WI38 (cell line): Measurements from ENCODE around the gene L1CAM.

Experiments used
- H3K4me3 ChIP-seq: 2 replicates; pipeline ENCODE4 v1.5.1; 2011; ENCODE audit warnings: low read depth, mild to moderate bottlenecking, control low read depth, low read length
- TF ChIP-seq, protein P1 (sequence below): IDR thresholded peaks from 2 replicates; pipeline ENCODE4 v1.5.1; 2012; ENCODE audit warnings: low read depth, mild to moderate bottlenecking, control low read depth, low read length

Gene L1CAM

DNA sequence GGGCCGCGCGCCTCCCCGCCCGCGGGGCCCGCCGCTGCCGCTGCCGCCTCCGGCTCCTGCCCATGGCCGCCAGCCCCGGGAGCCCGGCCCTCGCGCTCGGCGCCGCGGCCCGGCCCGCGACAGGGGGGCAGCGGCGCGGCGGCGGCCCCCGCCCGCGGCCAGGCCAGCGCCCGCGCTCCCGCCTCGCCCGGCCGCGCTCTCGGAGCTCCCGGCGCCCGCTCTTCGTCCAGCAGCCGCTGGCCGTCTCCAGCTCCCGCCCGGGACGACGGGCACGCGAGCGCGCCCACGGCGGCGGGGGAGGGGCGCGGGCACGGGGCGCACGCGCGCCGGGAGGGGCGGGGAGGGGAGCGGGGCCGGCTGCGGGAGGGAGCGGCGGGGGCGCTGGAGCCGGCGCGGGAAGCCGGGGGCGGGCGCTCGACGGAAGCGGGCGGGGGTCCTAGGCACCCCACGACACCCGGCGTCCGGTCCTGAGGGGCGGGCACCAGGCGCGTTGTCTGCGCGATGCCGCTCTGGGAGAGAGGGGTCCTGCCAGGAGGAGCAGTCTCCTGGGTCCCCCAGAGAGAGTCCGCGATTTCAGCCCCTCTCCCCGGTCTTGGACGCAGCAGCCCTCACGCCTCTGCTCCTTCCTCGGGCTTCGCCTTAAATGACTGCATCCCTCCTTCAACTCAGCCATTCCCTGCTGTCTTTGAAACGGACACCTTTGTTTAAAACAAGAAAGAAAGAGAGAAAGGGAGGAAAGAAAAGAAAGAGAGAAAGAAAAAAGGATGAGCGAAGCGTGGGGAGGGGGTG, 55.1 kb downstream of the L1CAM start:
- TF ChIP-seq, protein P1, sequence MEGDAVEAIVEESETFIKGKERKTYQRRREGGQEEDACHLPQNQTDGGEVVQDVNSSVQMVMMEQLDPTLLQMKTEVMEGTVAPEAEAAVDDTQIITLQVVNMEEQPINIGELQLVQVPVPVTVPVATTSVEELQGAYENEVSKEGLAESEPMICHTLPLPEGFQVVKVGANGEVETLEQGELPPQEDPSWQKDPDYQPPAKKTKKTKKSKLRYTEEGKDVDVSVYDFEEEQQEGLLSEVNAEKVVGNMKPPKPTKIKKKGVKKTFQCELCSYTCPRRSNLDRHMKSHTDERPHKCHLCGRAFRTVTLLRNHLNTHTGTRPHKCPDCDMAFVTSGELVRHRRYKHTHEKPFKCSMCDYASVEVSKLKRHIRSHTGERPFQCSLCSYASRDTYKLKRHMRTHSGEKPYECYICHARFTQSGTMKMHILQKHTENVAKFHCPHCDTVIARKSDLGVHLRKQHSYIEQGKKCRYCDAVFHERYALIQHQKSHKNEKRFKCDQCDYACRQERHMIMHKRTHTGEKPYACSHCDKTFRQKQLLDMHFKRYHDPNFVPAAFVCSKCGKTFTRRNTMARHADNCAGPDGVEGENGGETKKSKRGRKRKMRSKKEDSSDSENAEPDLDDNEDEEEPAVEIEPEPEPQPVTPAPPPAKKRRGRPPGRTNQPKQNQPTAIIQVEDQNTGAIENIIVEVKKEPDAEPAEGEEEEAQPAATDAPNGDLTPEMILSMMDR, result no peak
- H3K4me3 ChIP-seq, result no peak overlapping the region

DNA sequence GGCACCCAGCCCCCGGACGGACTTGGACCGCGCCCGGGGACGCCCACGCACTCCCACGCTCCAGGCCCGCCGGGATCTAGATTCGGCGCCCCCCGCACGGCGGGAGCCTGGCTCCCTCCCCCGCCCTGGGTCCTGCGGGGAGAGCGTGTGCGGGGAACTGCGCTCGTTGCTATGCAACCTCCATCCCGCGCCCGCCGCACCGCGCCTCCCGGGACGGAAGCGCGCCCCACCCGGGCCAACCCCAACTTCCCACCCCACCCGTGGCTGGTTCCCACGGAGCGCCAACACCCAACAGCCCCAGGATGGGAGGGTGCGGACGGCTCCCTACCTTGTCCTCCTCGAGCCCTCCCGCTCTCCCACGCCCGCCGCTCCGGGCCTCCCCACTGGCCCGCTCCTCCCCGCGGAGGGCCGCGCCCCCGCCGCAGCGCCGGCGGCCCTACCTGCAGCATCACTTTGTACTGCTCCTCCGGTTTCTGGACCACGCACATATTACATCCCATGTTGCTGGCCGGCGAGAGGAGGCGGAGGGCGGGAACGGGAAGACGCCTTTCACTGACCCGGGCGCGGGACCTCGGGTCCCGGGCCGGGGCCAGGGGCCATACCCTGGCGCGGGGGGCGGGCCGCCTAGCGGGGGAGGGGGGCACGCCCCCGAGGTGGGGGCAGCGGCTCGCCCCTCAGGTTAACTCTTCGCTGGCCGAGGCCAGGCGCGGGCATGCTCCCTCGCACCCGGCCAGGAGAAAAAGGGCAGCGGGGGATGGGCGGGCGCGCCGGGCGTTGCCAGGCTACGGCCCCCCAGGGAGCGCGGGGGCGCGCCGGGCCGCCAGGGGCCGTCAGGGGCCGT, 56.0 kb downstream of the L1CAM start, which contains the start of gene PDZD4:
TSS of gene PDZD4 (minus strand) at position 746 of the 841 bp plus-strand sequence. CDS start at position 500, 246 bp downstream.
- H3K4me3 ChIP-seq, result no peak within 1 kb of the TSS
- TF ChIP-seq, protein P1, result no peak

DNA sequence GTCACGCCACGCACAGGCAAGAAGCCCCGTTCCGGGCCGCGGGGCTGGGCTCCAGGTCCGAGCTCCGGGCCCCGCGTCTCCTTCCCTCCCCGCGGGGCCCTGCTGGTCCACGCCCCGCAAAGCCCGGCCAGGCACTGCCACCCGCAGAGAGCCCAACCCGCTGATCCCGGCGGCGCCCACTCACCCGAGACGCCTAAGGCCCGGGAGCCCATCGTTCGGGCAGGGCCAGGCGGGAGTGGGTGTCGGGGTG, 56.5 kb downstream of the L1CAM start:
- H3K4me3 ChIP-seq, result no peak overlapping the region
- TF ChIP-seq, protein P1, result no peak

DNA sequence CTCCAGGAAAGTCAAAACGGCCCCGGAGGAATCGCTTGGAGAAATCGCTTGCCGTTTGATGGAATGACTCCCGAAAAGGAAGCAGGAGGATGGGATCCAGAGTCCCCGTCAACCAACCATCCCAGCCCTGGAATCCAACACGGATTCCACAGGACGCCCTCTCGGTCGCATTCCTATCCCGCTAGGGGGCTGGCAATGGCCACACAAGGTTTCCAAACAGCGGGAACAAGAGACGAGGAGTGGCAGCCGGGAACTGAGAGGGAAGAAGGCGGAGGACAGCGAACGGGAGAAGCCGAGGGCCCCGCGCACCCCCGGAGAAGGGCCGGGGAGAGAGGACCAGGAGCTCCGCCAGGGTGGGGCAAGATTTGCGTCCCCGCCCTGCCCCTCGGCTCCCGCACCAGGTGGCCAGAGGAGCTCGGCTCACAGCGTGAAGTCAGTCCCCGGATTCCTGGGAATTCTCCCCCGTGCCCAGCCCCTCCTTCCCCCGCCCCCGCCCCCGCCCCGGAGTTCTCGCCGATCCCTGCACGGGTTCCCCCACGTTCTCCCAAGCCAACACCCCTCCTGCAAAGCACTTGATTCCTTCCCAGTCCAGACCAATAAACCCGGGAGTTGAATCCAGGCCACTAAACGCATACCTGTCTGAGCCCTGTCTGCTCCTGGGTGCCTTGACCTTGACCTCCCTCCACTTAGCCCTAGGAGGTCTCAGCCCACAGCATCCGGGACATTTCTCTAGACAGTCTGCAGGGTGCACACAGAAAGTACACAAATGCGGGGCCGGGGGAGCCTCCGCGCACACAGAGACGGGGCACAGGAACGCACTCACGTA, 57.0 kb downstream of the L1CAM start:
- no peak overlapping the region for H3K4me3 ChIP-seq
- TF ChIP-seq, protein P1, result no peak

DNA sequence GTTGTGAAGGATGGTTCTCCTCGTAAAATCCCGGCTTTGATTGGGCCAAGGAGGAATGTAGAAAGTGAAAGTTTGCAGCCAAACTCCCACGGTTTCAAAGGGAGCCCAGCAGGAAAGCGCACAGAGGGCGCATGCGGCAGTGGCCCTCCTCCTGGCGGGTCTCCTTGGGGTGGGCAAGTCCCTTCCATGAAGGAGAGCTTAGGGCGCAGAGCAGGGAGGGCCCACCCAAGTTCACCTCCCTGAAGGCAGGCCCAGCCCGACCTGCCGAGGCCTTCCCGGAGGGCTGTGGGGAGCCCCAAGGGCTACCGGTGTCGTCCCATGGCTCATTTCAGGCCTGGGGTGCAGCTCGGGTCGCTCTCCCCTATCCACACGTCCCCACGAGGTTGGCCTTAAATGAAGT, 57.7 kb downstream of the L1CAM start:
- no peak overlapping the region for H3K4me3 ChIP-seq
- TF ChIP-seq, protein P1, result no peak

DNA sequence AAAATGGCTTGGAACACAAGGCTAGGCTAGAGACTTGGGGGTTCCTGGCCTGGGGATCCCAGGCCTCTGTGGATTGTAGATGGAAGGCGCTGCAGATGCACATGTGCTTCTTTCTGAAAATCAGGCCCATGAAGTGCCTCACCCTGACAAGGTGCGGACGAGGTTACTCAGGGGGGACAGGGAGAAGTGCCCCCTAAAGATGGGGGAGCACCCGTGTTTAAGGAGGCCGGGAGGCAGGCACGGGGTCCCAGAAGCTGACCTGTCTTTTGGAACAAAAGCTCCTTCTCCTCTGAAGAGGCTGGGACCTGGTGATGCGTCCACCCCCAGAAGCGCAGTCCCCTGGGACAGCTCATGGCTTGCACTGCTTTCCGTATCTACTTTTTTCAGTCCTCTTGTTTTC, 58.1 kb downstream of the L1CAM start:
- H3K4me3 ChIP-seq, result no peak overlapping the region
- TF ChIP-seq, protein P1, result no peak
